Right lobe of liver (tissue), 4 donors: ENCODE data around the gene FAM222B.

ENCODE experiments used
- CTCF ChIP-seq, 4 donors: fragments of 200-600 bp in 3 of 4; fragments of 450-650 bp in 1 of 4; IDR thresholded peaks; one replicate each; pipeline versions ENCODE4 v1.5.1 to v1.8.0; 2016 to 2022; ENCODE audit warnings: antibody characterized with exemption in 4 of 4, mild to moderate bottlenecking in 2 of 4
- POLR2A ChIP-seq: fragments of 450-650 bp; IDR thresholded peaks from one replicate; pipeline ENCODE4 v1.6.1; 2017; ENCODE audit warnings: antibody characterized with exemption, mild to moderate bottlenecking
- donor health status: DM: no; HTN: no; CAD: no.
- donor health status: DM: no; HTN: no; CAD: no.
- donor health status: DM: no; HTN: yes; CAD: no.

- TF ChIP-seq CTCF (IDR thresholded peaks at IDR 0.05) (no peak), POLR2A (no peak)
These were observed 94.5 kb downstream of the FAM222B start for GRCh38 chr17:28747801-28748750.
